GM19455 (cell line): Measurements from ENCODE around the gene ARF6.
A peak's percentile ranks its signal among the peaks of the same experiment; 100 is the strongest.
"Not testable (repeated sequence)": the region's sequence is repeated elsewhere in the genome, so short reads cannot be mapped to it uniquely, and the experiment has no call there.

Experiments used
- ATAC-seq: cut with Tn5 transposase; IDR thresholded peaks from one replicate; pipeline ENCODE4 v1.9.1; 2021; ENCODE audit not compliant: unreplicated experiment

ARF6 gene

GRCh38 chr14:49892636-49893308 lies at the start of gene ARF6:
TSS of gene ARF6 (plus strand) at chr14:49893082. CDS start at chr14:49893737, 655 bp downstream.
- ATAC-seq = peak; percentile 81

GRCh38 chr14:49849213-49849847 lies 43.6 kb upstream of the ARF6 start:
- no peak for ATAC-seq

GRCh38 chr14:49851813-49852212 lies 41.1 kb upstream of the ARF6 start:
- no peak for ATAC-seq

GRCh38 chr14:49852301-49853157 lies 40.4 kb upstream of the ARF6 start, which contains the start of gene NEMF:
TSS of gene NEMF (minus strand) at chr14:49852788. CDS start at chr14:49852753, 35 bp downstream.
- peak; percentile 74 for ATAC-seq

GRCh38 chr14:49853158-49853477 lies 39.8 kb upstream of the ARF6 start:
- ATAC-seq = peak; percentile 14

GRCh38 chr14:49853572-49854375 lies 39.1 kb upstream of the ARF6 start:
- ATAC-seq = no peak

- ATAC-seq = no peak
These were observed 35.4 kb upstream of the ARF6 start for GRCh38 chr14:49857427-49858003.

- ATAC-seq = no peak
These were observed 34.5 kb upstream of the ARF6 start for GRCh38 chr14:49858383-49858782.

- ATAC-seq = no peak
These were observed 31.7 kb upstream of the ARF6 start for GRCh38 chr14:49860988-49861698.

GRCh38 chr14:49861699-49862088 lies 31.2 kb upstream of the ARF6 start:
- peak; percentile 11 for ATAC-seq

- peak; percentile 22 for ATAC-seq
These were observed 30.7 kb upstream of the ARF6 start for GRCh38 chr14:49862089-49862673.

- ATAC-seq = no peak
These were observed 29.2 kb upstream of the ARF6 start for GRCh38 chr14:49863487-49864281.

- ATAC-seq = no peak
These were observed 27.4 kb upstream of the ARF6 start for GRCh38 chr14:49865431-49865859.

GRCh38 chr14:49867831-49868719 lies 24.8 kb upstream of the ARF6 start:
- peak; percentile 86 for ATAC-seq

GRCh38 chr14:49868720-49869114 lies 24.2 kb upstream of the ARF6 start:
- no peak for ATAC-seq

GRCh38 chr14:49870908-49871307 lies 22.0 kb upstream of the ARF6 start:
- no peak for ATAC-seq

- not testable (repeated sequence) for ATAC-seq
These were observed 19.3 kb upstream of the ARF6 start for GRCh38 chr14:49873548-49873947.
